ENCODE results near the gene TSC22D2. TPM values are rescaled to one million over a fixed set of nuclear protein-coding genes. Genes with fewer than 3 reads are reported as not detected.
"Not testable (repeated sequence)": the region's sequence is repeated elsewhere in the genome, so short reads cannot be mapped to it uniquely, and the experiment has no call there.

TSC22D2 gene
- total RNA-seq, 1 experiment from 2014 or later: 43.1 TPM

DNA sequence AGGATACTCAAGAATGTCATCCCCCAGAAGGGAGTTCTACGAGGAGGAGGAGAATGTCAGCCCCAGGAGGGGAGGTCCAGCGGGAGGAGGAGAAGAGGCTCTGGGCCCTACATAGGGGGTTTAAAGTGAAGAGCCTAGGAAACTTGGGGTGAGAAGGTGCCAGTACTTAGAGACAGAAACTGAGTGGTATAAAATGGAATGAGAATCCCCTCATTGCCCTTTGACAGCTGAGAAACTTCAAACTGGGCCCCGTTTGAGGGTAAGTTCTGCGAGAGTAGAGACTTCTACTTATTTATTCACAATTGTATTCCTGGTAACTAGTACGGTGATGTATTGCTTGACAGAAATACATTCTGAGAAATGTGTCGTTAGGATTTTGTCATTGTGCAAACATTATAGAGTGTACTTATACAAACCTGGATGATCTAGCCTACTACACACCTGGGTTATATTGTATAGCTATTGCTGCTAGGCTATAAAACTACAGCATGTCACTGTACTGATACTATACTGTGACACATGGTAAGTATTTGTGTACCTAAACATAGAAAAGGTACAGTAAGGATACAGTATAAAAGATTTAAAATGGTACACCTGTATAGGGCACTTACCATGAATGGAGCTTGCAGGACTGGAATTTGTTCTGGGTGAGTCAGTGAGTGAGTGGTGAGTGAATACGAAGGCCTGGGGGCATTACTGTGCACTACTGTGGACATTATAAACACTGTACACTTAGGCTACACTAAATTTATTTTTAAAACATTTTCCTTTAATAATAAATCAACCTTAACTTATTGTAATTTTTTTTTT lies 62.0 kb downstream of the TSC22D2 start:
- BruUV-seq (replicated peaks): no TSS peak
- peaks cover 8% of the 10 kb centered on the region; the same call in 1 of the 2 replicates for H3K9me3 ChIP-seq (ENCODE audit: control insufficient read depth, insufficient read depth, low read depth, low read length)
- H3K4me3 ChIP-seq (ENCODE audit: low read depth in 2 of 2, low read length in 2 of 2): peak overlapping the region in 1 of 2 experiments; percentile 25; a peak in 2 of 4 replicates
- no peaks in the 10 kb centered on the region for H3K27me3 ChIP-seq (ENCODE audit: control insufficient read depth, insufficient read depth, low read length)
- ChIA-PET POLR2A (interaction anchor here (1.2 kb wide), 1 partner anchor 13 kb away, joined by 4 read pairs; no protein-coding TSS in a partner anchor), CTCF (interaction anchor here (1.2 kb wide), 1 partner anchor 25 kb away, joined by 3 read pairs; no protein-coding TSS in a partner anchor)
- ATAC-seq: peak; percentile 82
- TF ChIP-seq TCF7L2 (IDR thresholded peaks at IDR 0.05; ENCODE audit: low read depth, low read length): no peak
- no peak for TF ChIP-seq SIN3A (IDR thresholded peaks at IDR 0.05; ENCODE audit: borderline replicate concordance, insufficient read depth, low read depth, low read length)
- TF ChIP-seq POLR2AphosphoS5 (IDR thresholded peaks at IDR 0.05; ENCODE audit: low read depth, low read length): no peak
- TF ChIP-seq, protein P1, sequence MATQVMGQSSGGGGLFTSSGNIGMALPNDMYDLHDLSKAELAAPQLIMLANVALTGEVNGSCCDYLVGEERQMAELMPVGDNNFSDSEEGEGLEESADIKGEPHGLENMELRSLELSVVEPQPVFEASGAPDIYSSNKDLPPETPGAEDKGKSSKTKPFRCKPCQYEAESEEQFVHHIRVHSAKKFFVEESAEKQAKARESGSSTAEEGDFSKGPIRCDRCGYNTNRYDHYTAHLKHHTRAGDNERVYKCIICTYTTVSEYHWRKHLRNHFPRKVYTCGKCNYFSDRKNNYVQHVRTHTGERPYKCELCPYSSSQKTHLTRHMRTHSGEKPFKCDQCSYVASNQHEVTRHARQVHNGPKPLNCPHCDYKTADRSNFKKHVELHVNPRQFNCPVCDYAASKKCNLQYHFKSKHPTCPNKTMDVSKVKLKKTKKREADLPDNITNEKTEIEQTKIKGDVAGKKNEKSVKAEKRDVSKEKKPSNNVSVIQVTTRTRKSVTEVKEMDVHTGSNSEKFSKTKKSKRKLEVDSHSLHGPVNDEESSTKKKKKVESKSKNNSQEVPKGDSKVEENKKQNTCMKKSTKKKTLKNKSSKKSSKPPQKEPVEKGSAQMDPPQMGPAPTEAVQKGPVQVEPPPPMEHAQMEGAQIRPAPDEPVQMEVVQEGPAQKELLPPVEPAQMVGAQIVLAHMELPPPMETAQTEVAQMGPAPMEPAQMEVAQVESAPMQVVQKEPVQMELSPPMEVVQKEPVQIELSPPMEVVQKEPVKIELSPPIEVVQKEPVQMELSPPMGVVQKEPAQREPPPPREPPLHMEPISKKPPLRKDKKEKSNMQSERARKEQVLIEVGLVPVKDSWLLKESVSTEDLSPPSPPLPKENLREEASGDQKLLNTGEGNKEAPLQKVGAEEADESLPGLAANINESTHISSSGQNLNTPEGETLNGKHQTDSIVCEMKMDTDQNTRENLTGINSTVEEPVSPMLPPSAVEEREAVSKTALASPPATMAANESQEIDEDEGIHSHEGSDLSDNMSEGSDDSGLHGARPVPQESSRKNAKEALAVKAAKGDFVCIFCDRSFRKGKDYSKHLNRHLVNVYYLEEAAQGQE (IDR thresholded peaks at IDR 0.05; ENCODE audit: insufficient read depth in 1 of 2, low read depth in 2 of 2, low read length in 1 of 2): no peak
- TF ChIP-seq, protein P2, sequence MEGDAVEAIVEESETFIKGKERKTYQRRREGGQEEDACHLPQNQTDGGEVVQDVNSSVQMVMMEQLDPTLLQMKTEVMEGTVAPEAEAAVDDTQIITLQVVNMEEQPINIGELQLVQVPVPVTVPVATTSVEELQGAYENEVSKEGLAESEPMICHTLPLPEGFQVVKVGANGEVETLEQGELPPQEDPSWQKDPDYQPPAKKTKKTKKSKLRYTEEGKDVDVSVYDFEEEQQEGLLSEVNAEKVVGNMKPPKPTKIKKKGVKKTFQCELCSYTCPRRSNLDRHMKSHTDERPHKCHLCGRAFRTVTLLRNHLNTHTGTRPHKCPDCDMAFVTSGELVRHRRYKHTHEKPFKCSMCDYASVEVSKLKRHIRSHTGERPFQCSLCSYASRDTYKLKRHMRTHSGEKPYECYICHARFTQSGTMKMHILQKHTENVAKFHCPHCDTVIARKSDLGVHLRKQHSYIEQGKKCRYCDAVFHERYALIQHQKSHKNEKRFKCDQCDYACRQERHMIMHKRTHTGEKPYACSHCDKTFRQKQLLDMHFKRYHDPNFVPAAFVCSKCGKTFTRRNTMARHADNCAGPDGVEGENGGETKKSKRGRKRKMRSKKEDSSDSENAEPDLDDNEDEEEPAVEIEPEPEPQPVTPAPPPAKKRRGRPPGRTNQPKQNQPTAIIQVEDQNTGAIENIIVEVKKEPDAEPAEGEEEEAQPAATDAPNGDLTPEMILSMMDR (IDR thresholded peaks at IDR 0.05): no peak
- H3K4me1 ChIP-seq (ENCODE audit: control insufficient read depth, insufficient read depth, low read length): peaks cover 16% of the 10 kb centered on the region
- intact Hi-C loops (cut with micrococcal nuclease; ENCODE audit: unreplicated experiment) (no loop called here), in situ Hi-C loops (cut with HindIII; ENCODE audit: low pct_unique_long_range_greater_than_20kb, low sequenced_read_pairs) (no loop called here)
- peak; percentile 88 for DNase-seq (ENCODE audit: low read depth, low spot score)
- peaks cover 4% of the 10 kb centered on the region; the same call in 1 of the 2 replicates for H3K36me3 ChIP-seq (ENCODE audit: control insufficient read depth, insufficient read depth, low read length)
- H3K27ac ChIP-seq (ENCODE audit: low read length): peak overlapping the region; percentile 77

DNA sequence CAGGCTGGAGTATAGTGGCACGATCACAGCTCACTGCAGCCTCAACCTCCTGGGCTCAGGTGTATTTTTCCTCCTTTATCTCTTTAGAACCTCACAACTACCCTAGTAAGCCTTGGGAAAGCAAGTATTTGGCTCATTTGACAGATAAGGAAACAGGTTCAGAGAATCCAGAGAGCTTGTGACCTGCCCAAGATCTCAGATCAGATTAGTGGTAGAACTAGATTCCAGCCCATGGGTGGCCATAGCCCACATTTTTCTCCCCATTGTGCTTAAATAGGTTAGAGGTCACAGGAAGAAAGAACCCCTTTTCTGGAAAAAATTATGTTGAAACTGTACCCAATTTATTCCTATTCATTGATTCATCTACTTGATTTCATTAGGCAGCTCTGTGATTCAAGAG lies 64.3 kb downstream of the TSC22D2 start:
- DNase-seq (ENCODE audit: low read depth, low spot score) (no peak), ATAC-seq (no peak)
- Histone ChIP-seq H3K36me3 (ENCODE audit: control insufficient read depth, insufficient read depth, low read length) (no peaks in the 10 kb centered on the region), H3K27ac (ENCODE audit: low read length) (peak overlapping the region; percentile 3; the same call in 1 of the 2 replicates), H3K4me1 (ENCODE audit: control insufficient read depth, insufficient read depth, low read length) (peaks cover 16% of the 10 kb centered on the region), H3K9me3 (ENCODE audit: control insufficient read depth, insufficient read depth, low read depth, low read length) (peaks cover 12% of the 10 kb centered on the region; the same call in 1 of the 2 replicates), H3K4me3 (ENCODE audit: low read depth in 2 of 2, low read length in 2 of 2) (no peak overlapping the region), H3K27me3 (ENCODE audit: control insufficient read depth, insufficient read depth, low read length) (no peaks in the 10 kb centered on the region)
- no TSS peak for BruUV-seq (replicated peaks)
- POLR2A ChIA-PET: interaction anchor here (0.6 kb wide), 1 partner anchor 44 kb away, joined by 7 read pairs; no protein-coding TSS in a partner anchor
- in situ Hi-C loops (cut with HindIII; ENCODE audit: low pct_unique_long_range_greater_than_20kb, low sequenced_read_pairs) (no loop called here), intact Hi-C loops (cut with micrococcal nuclease; ENCODE audit: unreplicated experiment) (no loop called here)
- TF ChIP-seq TCF7L2 (IDR thresholded peaks at IDR 0.05; ENCODE audit: low read depth, low read length) (no peak), SIN3A (IDR thresholded peaks at IDR 0.05; ENCODE audit: borderline replicate concordance, insufficient read depth, low read depth, low read length) (no peak), POLR2AphosphoS5 (IDR thresholded peaks at IDR 0.05; ENCODE audit: low read depth, low read length) (no peak)
- TF ChIP-seq, protein P2 (IDR thresholded peaks at IDR 0.05): no peak
- TF ChIP-seq, protein P1 (IDR thresholded peaks at IDR 0.05; ENCODE audit: insufficient read depth in 1 of 2, low read depth in 2 of 2, low read length in 1 of 2): no peak
- CTCF ChIA-PET: no interaction called here

DNA sequence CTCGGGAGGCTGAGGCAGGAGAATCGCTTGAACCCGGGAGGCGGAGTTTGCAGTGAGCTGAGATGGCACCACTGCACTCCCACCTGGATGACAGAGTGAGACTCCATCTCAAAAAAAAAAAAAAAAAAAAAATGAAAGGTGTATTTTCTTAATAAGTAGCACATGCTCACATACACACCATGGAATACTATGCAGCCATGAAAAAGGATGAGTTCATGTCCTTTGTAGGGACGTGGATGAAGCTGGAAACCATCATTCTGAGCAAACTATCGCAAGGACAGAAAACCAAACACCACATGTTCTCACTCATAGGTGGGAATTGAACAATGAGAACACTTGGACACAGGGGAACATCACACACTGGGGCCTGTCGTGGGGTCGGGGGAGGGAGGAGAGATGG lies 65.1 kb downstream of the TSC22D2 start:
- intact Hi-C loops (cut with micrococcal nuclease; ENCODE audit: unreplicated experiment); in situ Hi-C loops (cut with HindIII; ENCODE audit: low pct_unique_long_range_greater_than_20kb, low sequenced_read_pairs); POLR2A ChIA-PET; H3K27me3 ChIP-seq (ENCODE audit: control insufficient read depth, insufficient read depth, low read length); H3K4me3 ChIP-seq (ENCODE audit: low read depth in 2 of 2, low read length in 2 of 2); H3K27ac ChIP-seq (ENCODE audit: low read length); H3K36me3 ChIP-seq (ENCODE audit: control insufficient read depth, insufficient read depth, low read length); DNase-seq (ENCODE audit: low read depth, low spot score); BruUV-seq (replicated peaks); ATAC-seq; CTCF ChIA-PET: not testable (repeated sequence)
- peaks cover 16% of the 10 kb centered on the region for H3K4me1 ChIP-seq (ENCODE audit: control insufficient read depth, insufficient read depth, low read length)
- peaks cover 12% of the 10 kb centered on the region; the same call in 1 of the 2 replicates for H3K9me3 ChIP-seq (ENCODE audit: control insufficient read depth, insufficient read depth, low read depth, low read length)
